Left renal pelvis (tissue), 4 donors: ENCODE data around the gene ABO. TPM values are rescaled to one million over a fixed set of nuclear protein-coding genes. Genes with fewer than 3 reads are reported as not detected.
"Not testable (repeated sequence)": the region's sequence is repeated elsewhere in the genome, so short reads cannot be mapped to it uniquely, and the experiment has no call there.

Source experiments
- DNase-seq, 4 donors: peaks; one replicate each; pipeline ENCODE4 v3.0.0-alpha.2; 2013; ENCODE audit warnings: low read depth in 4 of 4, low spot score in 3 of 4
- polyA plus RNA-seq, 4 donors: library from polyadenylated mRNA; unstranded; fragments of 120-200 nt; gene quantifications; one replicate each; pipeline ENCODE4 v1.2.1, GENCODE V29; 2013; ENCODE audit not compliant: insufficient read length in 4 of 4

The ABO gene
- 10 to 100 TPM in 3 of 4 donors, 1 to 10 TPM in 1; 3.0 to 29.2 (median 15.2) TPM for polyA plus RNA-seq

GRCh38 chr9:133275105-133276000 lies at the start of gene ABO:
Gene ABO, minus strand, starts transcription at chr9:133275201.
- DNase-seq = no peak

GRCh38 chr9:133323991-133324703 lies 49.1 kb upstream of the ABO start:
- no peak for DNase-seq

- no peak for DNase-seq
Observed at GRCh38 chr9:133323211-133323610, 48.2 kb upstream of the ABO start.

- no peak for DNase-seq
Observed at GRCh38 chr9:133322701-133323100, 47.7 kb upstream of the ABO start.

- DNase-seq = no peak
Observed at GRCh38 chr9:133321411-133321935, 46.5 kb upstream of the ABO start.

- no peak for DNase-seq
Observed at GRCh38 chr9:133320421-133320881, 45.5 kb upstream of the ABO start.

GRCh38 chr9:133317551-133317950 lies 42.5 kb upstream of the ABO start:
- DNase-seq = not testable (repeated sequence)

GRCh38 chr9:133315997-133316396 lies 41.0 kb upstream of the ABO start:
- no peak for DNase-seq

DNA sequence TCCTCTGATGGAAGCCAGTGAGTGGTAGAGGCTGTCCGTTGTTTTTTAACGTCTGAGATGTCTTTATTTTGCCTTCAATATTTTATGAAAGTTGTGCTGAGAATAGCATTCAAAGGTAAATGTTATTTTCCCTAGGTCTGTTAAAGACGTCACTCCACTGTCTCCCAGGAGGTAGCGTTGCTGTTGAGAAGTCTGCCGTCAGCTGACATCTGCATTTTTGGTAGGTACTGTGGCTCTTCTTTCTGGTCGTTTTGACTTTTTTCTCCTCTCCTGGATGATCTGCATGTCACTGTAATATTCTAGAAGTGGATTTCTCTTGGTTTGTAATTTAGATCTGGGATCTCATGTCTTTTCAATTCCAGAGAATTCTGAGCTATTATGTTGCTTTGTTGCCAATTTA lies 34.6 kb upstream of the ABO start:
- no peak for DNase-seq

DNA sequence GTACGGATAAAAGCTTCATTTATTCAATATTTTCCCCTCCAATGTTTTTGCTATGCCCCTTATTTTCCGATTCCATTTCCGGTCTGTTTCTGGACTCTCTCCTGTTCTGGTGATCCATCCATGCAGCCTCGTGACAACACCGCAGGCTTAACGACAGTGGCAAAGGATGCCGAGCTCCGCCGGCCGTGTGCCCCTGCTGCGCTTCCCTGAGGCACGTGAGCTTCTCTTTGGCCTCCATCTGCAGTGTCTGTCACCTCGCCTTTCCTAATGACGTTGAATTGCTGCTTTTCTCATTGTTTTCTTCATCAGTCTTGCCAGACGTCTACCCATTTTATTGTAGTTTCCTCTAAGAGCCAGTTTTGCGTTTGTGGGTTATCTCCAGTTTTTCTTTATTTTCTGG lies 32.3 kb upstream of the ABO start:
- no peak for DNase-seq

GRCh38 chr9:133306242-133307204 lies 31.5 kb upstream of the ABO start:
- DNase-seq = no peak

DNA sequence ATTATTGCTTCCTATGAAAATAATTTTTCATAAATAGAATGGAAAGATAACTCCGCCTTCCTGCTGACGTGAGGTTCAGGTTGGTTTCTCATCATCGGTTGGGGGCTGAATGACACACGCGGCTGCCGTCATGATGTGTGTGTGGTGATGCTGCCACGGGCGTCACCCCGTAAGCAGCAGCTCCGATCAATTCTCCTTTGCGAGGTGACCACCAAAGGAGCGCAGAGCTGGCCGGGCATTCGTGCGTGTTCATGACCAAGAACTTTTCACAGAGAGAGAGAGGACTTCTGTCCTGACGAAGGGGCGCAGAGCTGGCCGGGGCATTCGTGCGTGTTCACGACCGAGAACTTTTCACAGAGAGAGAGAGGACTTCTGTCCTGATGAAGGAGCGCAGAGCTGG lies 30.7 kb upstream of the ABO start:
- DNase-seq = no peak

DNA sequence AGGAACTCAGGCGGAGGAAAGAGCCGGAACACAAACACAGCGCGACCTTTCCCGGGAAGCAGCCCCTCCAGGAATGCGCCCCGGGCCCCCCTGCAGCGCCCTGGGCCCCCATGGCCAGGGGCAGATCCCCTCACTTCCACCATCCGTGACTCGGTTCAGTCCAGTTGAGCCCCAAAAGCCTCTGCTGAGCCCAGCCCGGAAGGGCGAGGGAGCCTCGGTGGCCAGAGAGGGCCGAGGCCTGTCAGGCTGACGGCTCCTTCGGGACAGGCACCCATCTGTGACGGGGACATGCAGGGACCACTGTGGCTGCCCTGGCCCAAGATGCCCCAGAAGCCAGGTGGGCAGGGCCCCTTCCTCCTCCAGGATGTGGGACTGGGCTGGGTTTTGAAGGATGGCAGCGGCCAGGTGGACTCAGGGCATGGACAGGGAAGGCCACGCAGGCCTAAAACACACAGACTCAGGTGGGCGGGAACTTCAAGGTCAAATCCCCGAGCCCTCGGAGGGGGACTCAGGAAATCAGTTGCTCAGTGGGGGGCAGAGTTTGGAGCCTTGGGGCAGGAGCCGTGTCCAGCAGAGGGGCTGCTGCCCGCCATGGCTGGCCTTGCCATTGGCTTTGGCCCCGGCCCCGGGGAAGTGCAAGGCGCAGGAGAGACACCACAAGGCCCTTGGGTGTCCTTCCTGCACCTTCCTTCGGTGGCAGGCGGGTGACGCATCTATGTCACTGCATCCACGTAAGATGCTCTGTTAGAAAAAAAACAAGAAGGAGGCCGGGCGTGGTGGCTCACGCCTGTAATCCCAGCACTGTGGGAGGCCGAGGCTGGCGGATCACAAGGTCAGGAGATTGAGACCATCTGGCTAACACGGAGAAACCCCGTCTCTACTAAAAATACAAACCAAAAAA lies 29.7 kb upstream of the ABO start:
- DNase-seq = no peak

DNA sequence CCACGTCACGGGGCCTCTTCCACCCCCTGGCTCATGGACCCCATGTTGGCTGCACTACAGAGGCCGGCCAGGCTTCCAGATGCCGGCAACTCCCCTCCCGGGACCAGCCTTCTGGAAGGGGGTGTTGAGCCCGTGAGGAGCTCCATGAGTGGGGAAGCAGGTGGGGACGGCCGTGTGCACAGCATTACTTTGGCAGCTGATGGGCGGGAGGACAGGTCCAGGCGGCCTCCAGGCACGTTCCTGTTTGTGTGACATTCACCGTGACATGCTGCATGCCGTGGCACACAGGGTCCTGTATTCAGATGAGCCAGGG lies 29.1 kb upstream of the ABO start:
- DNase-seq = no peak

DNA sequence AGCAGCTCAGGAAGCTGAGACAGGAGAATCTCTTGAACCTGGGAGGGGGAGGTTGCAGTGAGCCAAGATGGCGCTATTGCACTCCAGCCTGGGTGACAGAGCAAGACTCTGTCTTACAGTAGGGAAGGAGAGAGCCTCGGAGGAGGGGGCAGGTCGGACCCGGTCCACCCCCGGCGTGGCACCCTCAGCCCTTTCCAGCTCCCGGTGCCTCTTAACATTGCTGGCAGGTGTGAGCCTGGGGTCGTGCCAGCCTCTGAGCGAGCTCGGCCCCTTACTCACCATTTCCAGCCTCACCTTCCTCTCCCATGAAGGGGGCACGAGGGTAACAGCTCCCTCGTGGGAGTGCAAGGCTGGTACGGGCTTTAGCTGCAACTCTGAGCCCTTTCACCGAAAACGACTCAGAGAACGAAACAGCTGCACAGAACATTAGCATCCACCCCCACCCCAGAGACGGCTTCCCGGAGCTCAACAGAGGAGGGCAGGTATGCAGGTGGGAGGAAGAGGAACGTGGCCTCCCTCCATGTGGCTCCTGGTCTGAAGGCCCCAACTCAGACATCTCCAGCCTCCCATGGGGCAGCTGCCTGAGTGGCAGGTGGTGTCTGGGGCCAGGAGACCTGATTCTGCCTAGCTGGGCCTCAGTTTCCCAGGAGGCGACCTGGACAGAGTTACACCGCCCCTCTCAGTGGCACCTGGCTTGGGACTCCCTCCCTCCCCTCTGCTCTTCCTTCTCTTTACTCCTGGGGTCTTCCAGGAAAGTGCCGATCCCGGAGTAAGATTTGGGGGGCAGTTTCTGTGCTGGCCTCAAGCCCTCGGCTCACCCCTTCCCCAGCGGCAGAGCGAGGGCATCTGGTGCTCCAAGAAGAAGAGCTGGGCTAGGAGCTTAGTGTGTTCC lies 28.5 kb upstream of the ABO start:
- DNase-seq = no peak

DNA sequence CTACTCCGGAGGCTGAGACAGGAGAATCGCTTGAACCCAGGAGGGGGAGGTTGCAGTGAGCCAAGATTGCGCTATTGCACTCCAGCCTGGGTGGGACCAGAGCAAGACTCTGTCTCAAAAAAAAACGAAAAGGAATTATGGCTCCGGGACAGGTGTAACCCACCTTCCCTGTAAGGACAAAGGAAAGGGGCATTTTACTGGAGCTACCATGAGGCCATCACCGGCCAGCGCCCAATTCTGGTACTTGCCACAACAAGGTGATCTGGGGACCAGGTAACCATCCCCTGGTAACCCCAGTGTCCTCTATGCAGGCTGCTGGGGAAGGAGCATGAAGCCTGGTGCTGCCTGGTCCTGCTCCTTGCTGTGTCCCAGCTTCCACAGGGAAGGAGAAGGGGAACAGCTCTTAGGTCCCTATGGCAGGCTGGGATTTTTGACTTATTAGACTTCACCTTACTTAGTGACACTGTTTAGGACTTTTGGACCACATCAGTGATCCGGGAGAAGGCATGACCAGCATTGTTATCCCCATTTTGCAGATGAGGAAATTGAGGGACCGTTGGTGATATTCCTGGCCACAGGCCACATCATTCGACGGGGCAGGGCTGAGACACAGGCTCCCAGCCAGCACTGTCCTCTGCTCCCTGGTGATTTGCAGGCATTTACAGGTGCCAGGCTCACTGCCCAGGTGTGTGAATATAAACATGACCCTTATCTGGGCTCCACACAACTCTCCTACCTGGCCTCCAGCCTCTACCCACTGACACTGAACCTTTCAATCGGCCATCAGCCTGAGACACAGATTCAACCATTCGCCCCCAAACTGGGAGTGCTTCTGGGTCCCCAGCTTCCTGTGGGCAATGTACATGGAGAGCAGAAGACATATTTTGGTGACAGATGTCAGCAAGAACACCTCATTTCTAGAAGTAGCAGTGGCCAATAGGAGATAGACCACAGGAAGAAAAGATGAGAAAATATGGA lies 26.5 kb upstream of the ABO start:
- DNase-seq = no peak

GRCh38 chr9:133299996-133300395 lies 25.0 kb upstream of the ABO start:
- not testable (repeated sequence) for DNase-seq
